SK-N-MC (cell line): ENCODE data around the gene MLPH.

Source experiments
- EZH2 ChIP-seq: fragments of 200-600 bp; sonication (generic); IDR thresholded peaks from one replicate; pipeline ENCODE4 v1.6.1; 2017; ENCODE audit warnings: antibody characterized with exemption
- POLR2AphosphoS5 ChIP-seq: IDR thresholded peaks from 2 replicates; pipeline ENCODE4 v1.6.1; 2012; ENCODE audit warnings: mild to moderate bottlenecking, low read depth, low read length, borderline replicate concordance

DNA sequence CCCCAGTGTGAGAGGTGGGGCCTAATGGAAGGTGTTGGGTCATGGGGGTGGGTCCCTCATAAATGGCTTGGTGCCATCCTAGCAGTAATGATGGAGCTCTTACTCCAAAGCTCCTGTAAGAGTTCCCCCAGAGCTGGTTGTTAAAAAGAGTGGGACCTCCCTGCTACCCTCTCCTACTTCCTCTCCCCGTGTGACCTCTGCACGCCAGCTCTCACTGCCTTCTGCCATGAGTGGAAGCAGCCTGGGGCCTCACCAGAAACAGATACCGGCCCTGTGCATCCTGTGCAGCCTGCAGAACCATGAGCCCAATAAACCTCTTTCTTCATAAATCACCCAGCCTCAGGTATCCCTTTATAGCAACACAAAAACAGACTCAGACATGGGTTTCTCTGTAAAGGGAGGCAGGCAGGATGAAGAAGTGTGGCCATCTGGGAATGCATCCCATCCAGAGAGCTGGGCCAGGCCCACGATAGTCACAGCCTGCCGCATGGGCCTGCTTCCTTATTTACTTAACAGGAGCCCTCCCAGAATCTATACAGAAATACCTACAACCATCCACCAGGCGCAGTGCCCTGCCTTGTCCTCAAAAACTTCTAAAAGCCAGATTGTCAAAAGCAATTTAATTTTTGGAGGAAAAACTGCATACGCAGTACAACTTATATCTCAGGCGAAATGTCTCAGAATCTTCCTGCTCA is 86.8 kb downstream of the MLPH start:
- TF ChIP-seq POLR2AphosphoS5 (no peak), EZH2 (no peak)
